Measurements from ENCODE around the gene CFAP410.

The CFAP410 gene

GRCh38 chr21:44315691-44316203 is 23.4 kb downstream of the CFAP410 start:
- H3K27ac ChIP-seq, result no peak overlapping the region
- H3K9ac ChIP-seq, result no peak overlapping the region
- no peaks in the 10 kb centered on the region for H3K79me2 ChIP-seq
- H3K36me3 ChIP-seq (ENCODE audit: control insufficient read depth, insufficient read depth, low read length), result no peaks in the 10 kb centered on the region
- H3K27me3 ChIP-seq (ENCODE audit: control insufficient read depth, insufficient read depth, low read length), result no peaks in the 10 kb centered on the region
- H3K4me3 ChIP-seq (ENCODE audit: low read depth, low read length), result no peak overlapping the region
- no peak overlapping the region for H2AFZ ChIP-seq
- no peaks in the 10 kb centered on the region for H3K4me1 ChIP-seq
- no peak overlapping the region for H3K4me2 ChIP-seq (ENCODE audit: low read length)
- H3K9me3 ChIP-seq (ENCODE audit: control insufficient read depth, low read length), result no peaks in the 10 kb centered on the region
- no peak for TF ChIP-seq CTCF (IDR thresholded peaks at IDR 0.05)

- Histone ChIP-seq H3K4me1 (no peaks in the 10 kb centered on the region), H3K27me3 (ENCODE audit: control insufficient read depth, insufficient read depth, low read length) (no peaks in the 10 kb centered on the region), H3K36me3 (ENCODE audit: control insufficient read depth, insufficient read depth, low read length) (no peaks in the 10 kb centered on the region), H3K4me3 (ENCODE audit: low read depth, low read length) (no peak overlapping the region), H3K4me2 (ENCODE audit: low read length) (no peak overlapping the region), H3K9ac (no peak overlapping the region), H2AFZ (no peak overlapping the region), H3K27ac (no peak overlapping the region), H3K9me3 (ENCODE audit: control insufficient read depth, low read length) (no peaks in the 10 kb centered on the region), H3K79me2 (no peaks in the 10 kb centered on the region)
- TF ChIP-seq CTCF (IDR thresholded peaks at IDR 0.05), result no peak
Observed at GRCh38 chr21:44314561-44314960, 24.6 kb downstream of the CFAP410 start.

GRCh38 chr21:44314128-44314527 is 25.1 kb downstream of the CFAP410 start:
- no peak overlapping the region for H3K27ac ChIP-seq

GRCh38 chr21:44313451-44313850 is 25.7 kb downstream of the CFAP410 start:
- Histone ChIP-seq H3K4me1 (no peaks in the 10 kb centered on the region), H3K79me2 (no peaks in the 10 kb centered on the region), H2AFZ (no peak overlapping the region), H3K36me3 (ENCODE audit: control insufficient read depth, insufficient read depth, low read length) (no peaks in the 10 kb centered on the region), H3K9me3 (ENCODE audit: control insufficient read depth, low read length) (no peaks in the 10 kb centered on the region), H3K27me3 (ENCODE audit: control insufficient read depth, insufficient read depth, low read length) (no peaks in the 10 kb centered on the region), H3K4me2 (ENCODE audit: low read length) (no peak overlapping the region), H3K9ac (no peak overlapping the region), H3K4me3 (ENCODE audit: low read depth, low read length) (no peak overlapping the region), H3K27ac (no peak overlapping the region)
- no peak for TF ChIP-seq CTCF (IDR thresholded peaks at IDR 0.05)

More at GRCh38 chr21:44314128-44314527, 25.1 kb downstream of the CFAP410 start:
- H3K27me3 ChIP-seq (ENCODE audit: control insufficient read depth, insufficient read depth, low read length), result no peaks in the 10 kb centered on the region
- no peak overlapping the region for H3K9ac ChIP-seq
- H3K4me1 ChIP-seq, result no peaks in the 10 kb centered on the region
- H2AFZ ChIP-seq, result no peak overlapping the region
- H3K4me2 ChIP-seq (ENCODE audit: low read length), result no peak overlapping the region
- TF ChIP-seq CTCF (IDR thresholded peaks at IDR 0.05), result no peak
- H3K36me3 ChIP-seq (ENCODE audit: control insufficient read depth, insufficient read depth, low read length), result no peaks in the 10 kb centered on the region
- H3K9me3 ChIP-seq (ENCODE audit: control insufficient read depth, low read length), result no peaks in the 10 kb centered on the region
- H3K79me2 ChIP-seq, result no peaks in the 10 kb centered on the region
- H3K4me3 ChIP-seq (ENCODE audit: low read depth, low read length), result no peak overlapping the region

GRCh38 chr21:44312716-44313115 is 26.5 kb downstream of the CFAP410 start:
- H3K36me3 ChIP-seq (ENCODE audit: control insufficient read depth, insufficient read depth, low read length), result no peaks in the 10 kb centered on the region
- H3K9ac ChIP-seq, result no peak overlapping the region
- no peak for TF ChIP-seq CTCF (IDR thresholded peaks at IDR 0.05)
- H2AFZ ChIP-seq, result no peak overlapping the region
- no peak overlapping the region for H3K4me2 ChIP-seq (ENCODE audit: low read length)
- H3K9me3 ChIP-seq (ENCODE audit: control insufficient read depth, low read length), result no peaks in the 10 kb centered on the region
- H3K27ac ChIP-seq, result no peak overlapping the region
- no peaks in the 10 kb centered on the region for H3K79me2 ChIP-seq
- no peaks in the 10 kb centered on the region for H3K27me3 ChIP-seq (ENCODE audit: control insufficient read depth, insufficient read depth, low read length)
- H3K4me1 ChIP-seq, result no peaks in the 10 kb centered on the region
- no peak overlapping the region for H3K4me3 ChIP-seq (ENCODE audit: low read depth, low read length)
